SU-DHL-6 (cell line): ENCODE measurements around the gene ZNF292.

Experiments
- CTCF ChIP-seq: fragments of 200-600 bp; sonication (generic); IDR thresholded peaks from one replicate; pipeline ENCODE4 v1.5.1; 2017; ENCODE audit warnings: antibody characterized with exemption, mild to moderate bottlenecking, low read length, moderate library complexity; ENCODE audit not compliant: insufficient read depth, poor library complexity, severe bottlenecking
- EZH2phosphoT487 ChIP-seq: fragments of 200-600 bp; sonication (generic), shearing (Covaris generic); conservative IDR thresholded peaks from 2 replicates; pipeline ENCODE4 v1.6.1; 2018; ENCODE audit warnings: mild to moderate bottlenecking, antibody characterized with exemption, low read length, moderate library complexity, mixed read lengths

- TF ChIP-seq EZH2phosphoT487 (no peak), CTCF (no peak)
Measured at GRCh38 chr6:87124074-87124473, 31.3 kb upstream of the ZNF292 start.
